IPS DF 6.9 (cell line): ENCODE data around the gene KCTD20.

Source experiments
- DNase-seq: peaks from one replicate; pipeline ENCODE4 v3.0.0-alpha.2; 2013; ENCODE audit warnings: low read depth, low spot score
- H3K27ac ChIP-seq: one replicate; pipeline ENCODE4 v1.5.1; 2013; ENCODE audit warnings: low read length, control low read depth
- H3K27me3 ChIP-seq: 2 replicates; pipeline ENCODE4 v1.6.1; 2013; ENCODE audit warnings: mild to moderate bottlenecking, low read length; ENCODE audit not compliant: control insufficient read depth, insufficient read depth
- H3K36me3 ChIP-seq: 2 replicates; pipeline ENCODE4 v1.6.1; 2013; ENCODE audit warnings: low read length; ENCODE audit not compliant: control insufficient read depth, insufficient read depth
- H3K4me1 ChIP-seq: 2 replicates; pipeline ENCODE4 v1.6.1; 2013; ENCODE audit warnings: low read length; ENCODE audit not compliant: control insufficient read depth, insufficient read depth
- H3K4me3 ChIP-seq: 2 replicates; pipeline ENCODE4 v1.5.1; 2013; ENCODE audit warnings: mild to moderate bottlenecking, low read length
- H3K9me3 ChIP-seq: 2 replicates; pipeline ENCODE4 v1.6.1; 2013; ENCODE audit warnings: low read length, inconsistent platforms; ENCODE audit not compliant: control insufficient read depth, insufficient read depth
- WGBS: extraction: QIAGEN DNeasy Blood & Tissue Kit; methylation state at CpG from one replicate; pipeline ENCODE4 v1.1.7; 2013; ENCODE audit warnings: mixed read lengths, missing lambda C conversion rate; ENCODE audit not compliant: insufficient read length, insufficient coverage; 5-methylcytosine and 5-hydroxymethylcytosine counted together

KCTD20 gene

DNA sequence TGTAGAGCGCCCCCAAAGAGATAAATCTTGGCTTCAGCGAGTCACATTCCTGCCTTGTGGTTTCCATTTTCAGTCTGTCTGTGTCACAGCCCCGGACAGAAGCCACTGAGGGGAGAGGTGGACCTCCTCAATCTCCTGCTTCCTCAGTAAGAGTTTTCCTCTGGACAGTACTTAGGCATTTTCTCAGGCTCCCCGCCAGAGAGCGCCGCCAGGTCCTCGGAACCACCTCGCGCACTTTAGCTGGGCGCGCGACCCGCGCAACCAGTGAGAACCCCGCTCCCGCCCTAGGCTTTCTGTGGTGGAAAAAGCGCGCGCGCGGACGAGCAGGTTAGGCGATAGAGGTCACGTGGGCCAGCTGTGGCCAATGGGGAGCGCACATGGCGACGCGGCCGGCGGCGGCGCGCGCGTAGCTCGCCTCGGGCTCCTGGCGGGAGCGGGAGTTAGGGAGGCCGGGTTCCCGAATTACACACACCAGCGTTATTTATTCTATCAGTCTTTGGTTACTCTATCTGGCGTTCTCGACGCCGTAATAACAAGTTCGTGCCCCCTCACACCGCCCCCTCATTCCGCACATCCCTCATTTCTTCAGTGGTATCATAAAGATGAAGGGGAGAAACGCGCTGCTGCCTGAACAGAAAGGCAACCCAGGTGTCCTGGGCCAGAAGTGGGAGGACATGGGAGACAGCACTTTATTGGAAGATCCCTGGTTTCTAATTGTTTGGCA lies 19.5 kb upstream of the KCTD20 start:
- no peaks in the 10 kb centered on the region for H3K27me3 ChIP-seq
- H3K4me1 ChIP-seq, result no peaks in the 10 kb centered on the region
- peak; percentile 96 for DNase-seq
- H3K4me3 ChIP-seq, result peak overlapping the region; percentile 50; the same call in 1 of the 2 replicates
- no peaks in the 10 kb centered on the region for H3K9me3 ChIP-seq
- WGBS, result no CpG with 5 or more reads among the region's 51 CpGs
- H3K27ac ChIP-seq, result no peak overlapping the region
- no peaks in the 10 kb centered on the region for H3K36me3 ChIP-seq

DNA sequence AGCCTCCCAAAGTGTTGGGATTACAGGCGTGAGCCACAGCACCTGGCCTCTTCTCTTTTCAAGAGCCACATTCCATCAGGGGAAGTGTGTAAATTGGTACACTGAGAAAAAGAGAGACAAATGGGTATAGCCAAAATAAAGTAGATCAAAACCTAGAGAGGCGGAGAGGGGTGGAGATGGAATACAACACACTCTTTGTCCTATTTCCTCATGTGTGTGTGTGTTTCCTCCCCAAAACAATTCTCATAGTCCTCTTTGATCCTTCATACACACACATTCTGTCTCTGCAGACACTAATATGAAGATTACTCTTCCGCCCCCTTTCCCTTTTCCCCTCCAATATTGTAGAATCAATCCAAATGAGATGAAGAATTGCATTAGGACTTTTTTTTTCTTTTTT lies 16.2 kb upstream of the KCTD20 start:
- Histone ChIP-seq H3K4me3 (no peak overlapping the region), H3K36me3 (no peaks in the 10 kb centered on the region), H3K4me1 (no peaks in the 10 kb centered on the region), H3K9me3 (no peaks in the 10 kb centered on the region), H3K27me3 (no peaks in the 10 kb centered on the region), H3K27ac (no peak overlapping the region)
- no CpG with 5 or more reads among the region's 3 CpGs for WGBS
- no peak for DNase-seq

DNA sequence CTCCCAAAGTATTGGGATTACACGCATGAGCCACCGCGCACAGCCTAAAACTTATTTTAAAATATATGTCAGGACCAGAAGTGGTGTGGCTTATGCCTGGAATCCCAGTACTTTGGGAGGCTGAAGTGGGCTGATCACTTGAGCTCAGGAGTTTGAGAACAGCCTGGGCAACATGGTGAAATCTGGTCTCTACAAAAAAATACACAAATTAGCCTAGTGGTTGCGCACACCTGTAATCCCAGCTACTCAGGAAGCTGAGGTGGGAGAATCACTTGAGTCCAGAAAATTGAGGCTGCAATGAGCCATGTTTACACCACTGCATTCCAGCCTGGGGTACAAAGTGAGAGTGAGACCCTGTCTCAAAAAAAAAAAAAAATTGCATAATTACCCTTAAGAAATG lies 13.9 kb upstream of the KCTD20 start:
- Histone ChIP-seq H3K27me3 (no peaks in the 10 kb centered on the region), H3K4me1 (no peaks in the 10 kb centered on the region), H3K27ac (no peak overlapping the region), H3K4me3 (no peak overlapping the region), H3K36me3 (no peaks in the 10 kb centered on the region), H3K9me3 (no peaks in the 10 kb centered on the region)
- DNase-seq, result no peak
- WGBS, result no CpG with 5 or more reads among the region's 4 CpGs

DNA sequence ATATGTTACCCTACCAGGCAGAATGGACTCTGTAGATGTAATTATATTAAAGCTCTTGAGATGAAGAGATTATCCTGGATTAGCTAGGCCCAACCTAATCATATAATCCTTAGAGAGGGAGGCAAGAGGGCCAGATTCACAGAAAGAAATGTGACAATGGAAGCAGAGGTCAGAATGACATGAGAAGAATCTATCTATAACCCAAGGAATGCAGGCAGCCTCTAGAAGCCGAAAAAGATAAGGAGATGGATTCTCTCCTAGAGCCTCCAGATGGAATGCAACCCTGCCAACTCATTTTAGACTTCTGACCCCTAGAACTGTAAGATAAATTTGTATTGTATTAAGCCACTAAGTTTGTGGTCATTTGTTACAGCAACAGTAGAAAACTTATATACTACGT lies 12.4 kb upstream of the KCTD20 start:
- WGBS, result no CpG with 5 or more reads among the region's 2 CpGs
- no peaks in the 10 kb centered on the region for H3K27me3 ChIP-seq
- no peak for DNase-seq

GRCh38 chr6:36431197-36431596 lies 11.6 kb upstream of the KCTD20 start:
- WGBS, result no CpG with 5 or more reads among the region's 4 CpGs

More for the DNA sequence above, 12.4 kb upstream of the KCTD20 start:
- H3K4me1 ChIP-seq, result no peaks in the 10 kb centered on the region
- H3K27ac ChIP-seq, result no peak overlapping the region
- H3K9me3 ChIP-seq, result no peaks in the 10 kb centered on the region
- no peaks in the 10 kb centered on the region for H3K36me3 ChIP-seq
- H3K4me3 ChIP-seq, result no peak overlapping the region

DNA sequence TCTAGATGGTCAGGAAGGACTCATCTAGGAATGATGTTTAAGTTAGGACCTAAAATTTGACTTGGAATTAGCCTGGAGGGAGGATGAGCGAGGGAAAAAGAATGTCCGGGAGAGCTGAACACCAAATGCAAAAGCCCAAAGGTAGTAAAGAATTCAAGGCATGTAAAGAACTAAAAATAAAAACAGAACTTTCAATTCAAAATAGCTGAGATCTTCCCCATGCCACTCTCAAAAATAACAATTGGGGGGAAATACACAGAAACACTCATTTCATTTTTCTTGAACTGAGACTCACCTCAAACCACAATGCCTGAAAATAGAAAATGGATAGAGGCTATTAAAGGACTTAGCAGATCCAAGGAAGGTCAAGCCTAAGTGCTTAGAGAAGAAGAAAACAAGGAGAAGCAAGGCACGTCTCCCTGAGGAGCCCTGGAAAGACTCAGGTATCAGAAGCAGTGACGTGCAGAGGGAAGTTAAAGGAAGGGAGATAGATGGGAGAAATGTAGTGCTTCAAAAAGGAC lies 10.6 kb upstream of the KCTD20 start:
- Histone ChIP-seq H3K4me1 (no peaks in the 10 kb centered on the region), H3K36me3 (no peaks in the 10 kb centered on the region), H3K27me3 (no peaks in the 10 kb centered on the region), H3K4me3 (no peak overlapping the region), H3K27ac (no peak overlapping the region), H3K9me3 (no peaks in the 10 kb centered on the region)
- no CpG with 5 or more reads among the region's 4 CpGs for WGBS
- DNase-seq, result no peak

More at GRCh38 chr6:36431197-36431596, 11.6 kb upstream of the KCTD20 start:
- no peak overlapping the region for H3K27ac ChIP-seq
- no peak for DNase-seq
- no peaks in the 10 kb centered on the region for H3K36me3 ChIP-seq
- no peaks in the 10 kb centered on the region for H3K27me3 ChIP-seq
- H3K9me3 ChIP-seq, result no peaks in the 10 kb centered on the region
- H3K4me1 ChIP-seq, result no peaks in the 10 kb centered on the region
- H3K4me3 ChIP-seq, result no peak overlapping the region

- H3K27ac ChIP-seq, result no peak overlapping the region
- no peak for DNase-seq
Observed at GRCh38 chr6:36436466-36436865, 6.3 kb upstream of the KCTD20 start.

DNA sequence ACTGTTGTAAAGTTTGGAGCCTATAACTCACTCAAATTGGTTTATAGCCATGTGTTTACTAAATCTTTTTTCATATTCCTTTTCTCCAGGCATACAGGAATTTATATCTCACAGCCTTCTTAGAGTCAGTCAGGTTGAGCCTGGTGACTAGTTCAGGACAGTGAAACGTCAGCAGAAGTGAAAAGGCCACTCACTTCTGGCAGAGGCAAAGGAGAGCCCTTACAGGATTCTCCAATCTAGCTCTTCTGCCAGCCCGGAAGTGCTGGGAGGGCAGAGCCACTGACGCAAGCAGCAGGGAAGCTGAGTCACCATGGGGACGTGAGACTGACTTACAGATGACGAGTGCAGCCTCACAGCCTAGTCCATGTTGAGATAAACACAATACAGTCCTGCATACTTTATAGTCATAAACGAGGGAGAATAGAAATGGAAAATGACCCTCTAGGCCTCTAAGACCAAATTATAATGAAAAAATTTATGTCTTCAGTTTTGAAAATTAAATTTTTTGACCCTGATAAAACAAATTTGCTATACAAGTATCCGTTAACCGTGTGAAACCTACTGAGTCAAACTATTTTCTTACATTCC lies 1.4 kb upstream of the KCTD20 start:
- no peaks in the 10 kb centered on the region; the same call in 1 of the 2 replicates for H3K36me3 ChIP-seq
- H3K27ac ChIP-seq, result no peak overlapping the region
- no peaks in the 10 kb centered on the region for H3K9me3 ChIP-seq
- H3K4me3 ChIP-seq, result no peak overlapping the region
- H3K4me1 ChIP-seq, result no peaks in the 10 kb centered on the region
- DNase-seq, result peak; percentile 79
- no peaks in the 10 kb centered on the region for H3K27me3 ChIP-seq
- WGBS, result no CpG with 5 or more reads among the region's 8 CpGs

More at GRCh38 chr6:36436466-36436865, 6.3 kb upstream of the KCTD20 start:
- H3K27me3 ChIP-seq, result no peaks in the 10 kb centered on the region
- H3K9me3 ChIP-seq, result no peaks in the 10 kb centered on the region
- H3K36me3 ChIP-seq, result no peaks in the 10 kb centered on the region
- H3K4me3 ChIP-seq, result no peak overlapping the region
- WGBS, result no CpG with 5 or more reads among the region's 1 CpG
- no peaks in the 10 kb centered on the region for H3K4me1 ChIP-seq

DNA sequence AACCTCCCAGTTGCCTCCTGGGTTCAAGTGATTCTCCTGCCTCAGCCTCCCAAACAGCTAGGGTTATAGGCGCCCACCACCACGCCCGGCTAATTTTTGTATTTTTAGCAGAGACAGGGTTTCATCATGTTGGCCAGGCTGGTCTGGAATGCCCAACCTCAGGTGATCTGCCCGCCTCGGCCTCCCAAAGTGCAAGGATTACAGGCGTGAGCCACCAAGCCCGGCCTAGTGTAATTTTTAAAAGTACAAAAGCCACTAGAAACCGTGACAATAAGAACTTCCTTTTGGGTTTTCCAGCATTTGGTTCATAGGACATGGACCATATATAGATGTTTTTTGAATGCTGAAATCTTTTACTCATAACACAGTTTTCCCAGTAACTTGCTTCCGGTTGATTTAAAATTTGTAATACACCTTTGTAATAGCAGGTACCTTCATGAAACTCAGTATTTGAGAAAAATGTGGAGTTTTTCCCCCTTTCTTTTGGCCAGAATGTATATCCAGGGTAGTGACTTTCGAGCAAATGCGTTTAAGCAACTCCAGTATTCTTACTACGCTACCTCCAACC lies 613 bp upstream of the KCTD20 start:
- no peak for DNase-seq
- Histone ChIP-seq H3K27me3 (no peaks in the 10 kb centered on the region), H3K27ac (no peak overlapping the region), H3K4me3 (peak overlapping the region; percentile 86; the same call in 1 of the 2 replicates), H3K4me1 (no peaks in the 10 kb centered on the region), H3K9me3 (no peaks in the 10 kb centered on the region), H3K36me3 (no peaks in the 10 kb centered on the region; the same call in 1 of the 2 replicates)
- no CpG with 5 or more reads among the region's 12 CpGs for WGBS

DNA sequence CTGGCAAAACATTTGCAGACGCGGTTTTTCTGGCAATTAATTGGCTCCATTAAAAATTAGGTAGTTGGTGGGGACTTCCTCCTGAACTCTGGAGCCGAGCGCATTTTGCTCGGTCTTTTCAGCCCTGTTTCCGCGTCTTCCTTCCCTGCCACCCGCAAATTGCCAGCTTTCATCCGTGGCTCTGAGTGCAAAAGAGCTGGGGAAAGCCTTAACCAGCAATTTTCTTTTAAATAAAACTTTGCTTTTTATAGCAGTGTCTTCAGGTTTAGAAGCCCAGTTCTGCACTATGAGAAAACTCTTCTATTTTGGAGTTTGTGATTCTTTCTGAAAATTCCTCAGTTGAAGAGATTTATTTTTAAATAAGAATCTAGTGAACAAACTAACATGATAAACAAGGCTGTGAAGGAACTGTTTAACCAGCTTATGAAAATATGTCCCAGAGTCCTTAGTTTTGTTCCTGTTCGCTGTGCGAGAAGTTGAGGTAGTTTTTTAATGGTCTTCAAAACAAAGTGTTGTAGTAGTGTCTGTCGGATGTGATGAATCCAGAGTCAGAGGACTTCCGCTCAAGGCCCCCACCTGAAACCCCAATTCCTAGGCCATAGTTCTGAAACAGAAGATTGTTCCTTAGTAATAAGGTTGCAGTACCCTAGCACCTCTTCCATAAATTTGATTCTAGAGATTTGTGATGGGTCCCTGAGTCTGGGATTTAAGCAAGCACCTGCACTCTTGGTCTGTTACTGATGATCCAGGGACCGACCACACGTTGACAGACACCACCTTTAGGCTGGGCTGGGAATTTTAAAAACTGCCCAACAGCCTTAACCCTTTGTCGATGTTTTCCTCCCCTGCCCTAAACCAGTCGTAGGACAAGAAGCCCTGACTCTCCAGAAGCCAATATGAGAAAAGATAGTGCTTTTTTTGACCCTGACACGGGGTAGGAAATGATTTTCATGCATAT lies 950 bp downstream of the KCTD20 start:
- H3K9me3 ChIP-seq, result no peaks in the 10 kb centered on the region
- no peak for DNase-seq
- H3K4me3 ChIP-seq, result peak overlapping the region; percentile 86
- no peak overlapping the region for H3K27ac ChIP-seq
- no peaks in the 10 kb centered on the region; the same call in 1 of the 2 replicates for H3K36me3 ChIP-seq
- no CpG with 5 or more reads among the region's 18 CpGs for WGBS
- H3K4me1 ChIP-seq, result no peaks in the 10 kb centered on the region
- 0 out of 2 replicates have a peak, but pooled peaks cover 1% of the 10 kb centered on the region for H3K27me3 ChIP-seq
